HCT116 (cell line): Measurements from ENCODE around the gene PTN.

Experiments
- CTCF ChIP-seq, 3 experiments: fragments of 200-600 bp in 1 of 3; sonication (generic) in 1 of 3; IDR thresholded peaks in 2 of 3; conservative IDR thresholded peaks in 1 of 3; 2 replicates each; pipeline ENCODE4 v1.5.1; 2012 to 2017; ENCODE audit warnings: low read depth in 2 of 3, low read length in 2 of 3, antibody characterized with exemption in 1 of 3, borderline replicate concordance in 1 of 3, control low read depth in 1 of 3, mild to moderate bottlenecking in 1 of 3, mixed read lengths in 1 of 3, mixed run types in 1 of 3, moderate library complexity in 1 of 3; ENCODE audit not compliant: insufficient read depth in 1 of 3
- POLR2A ChIP-seq: IDR thresholded peaks from 2 replicates; pipeline ENCODE4 v1.7.0; 2011; ENCODE audit warnings: borderline replicate concordance; ENCODE audit not compliant: insufficient read depth, insufficient read length; ENCODE audit errors: extremely low read depth
- ZNF274 ChIP-seq: fragments of 200-500 bp; sonication (Bioruptor generic); IDR thresholded peaks from 2 replicates; pipeline ENCODE4 v1.6.1; 2014; ENCODE audit warnings: mild to moderate bottlenecking, low read depth, low read length, inconsistent platforms

- TF ChIP-seq CTCF (IDR thresholded peaks at IDR 0.05 in 2 of 3, conservative IDR thresholded peaks at IDR 0.05 in 1 of 3; ENCODE audit: borderline replicate concordance in 1 of 3, insufficient read depth in 1 of 3, low read depth in 2 of 3, low read length in 2 of 3): no peak
- no peak for TF ChIP-seq POLR2A
- TF ChIP-seq ZNF274: no peak
These were observed 54.4 kb downstream of the PTN start for GRCh38 chr7:137289101-137289500.
